Ishikawa (cell line): ENCODE results near the gene DMD.

ENCODE experiments used
- CEBPB ChIP-seq: IDR thresholded peaks from 2 replicates; pipeline ENCODE4 v1.6.1; 2012
- CREB1 ChIP-seq: IDR thresholded peaks from 2 replicates; pipeline ENCODE4 v1.6.1; 2012; ENCODE audit warnings: low read depth
- EGR1 ChIP-seq: IDR thresholded peaks from 2 replicates; pipeline ENCODE4 v1.6.1; 2012
- EP300 ChIP-seq: IDR thresholded peaks from 2 replicates; pipeline ENCODE4 v1.6.1; 2012; ENCODE audit warnings: borderline replicate concordance
- FOXM1 ChIP-seq: IDR thresholded peaks from 2 replicates; pipeline ENCODE4 v1.6.1; 2012; ENCODE audit warnings: low read depth, borderline replicate concordance
- NFIC ChIP-seq: IDR thresholded peaks from 2 replicates; pipeline ENCODE4 v1.6.1; 2012
- RAD21 ChIP-seq: IDR thresholded peaks from 2 replicates; pipeline ENCODE4 v1.6.1; 2012; ENCODE audit warnings: low read depth
- TAF1 ChIP-seq: IDR thresholded peaks from 2 replicates; pipeline ENCODE4 v1.6.1; 2012; ENCODE audit warnings: low read depth, mild to moderate bottlenecking
- TCF12 ChIP-seq: IDR thresholded peaks from 2 replicates; pipeline ENCODE4 v1.6.1; 2012; ENCODE audit warnings: low read depth
- TEAD4 ChIP-seq: IDR thresholded peaks from 2 replicates; pipeline ENCODE4 v1.6.1; 2012
- YY1 ChIP-seq: IDR thresholded peaks from 2 replicates; pipeline ENCODE4 v1.6.1; 2012; ENCODE audit warnings: low read depth
- ZBTB7A ChIP-seq: IDR thresholded peaks from 2 replicates; pipeline ENCODE4 v1.6.1; 2012; ENCODE audit warnings: low read depth
- TF ChIP-seq, protein P1 (sequence below): IDR thresholded peaks from 2 replicates; pipeline ENCODE4 v1.6.1; 2012; ENCODE audit warnings: low read depth, mild to moderate bottlenecking
- TF ChIP-seq, protein P2 (sequence below): IDR thresholded peaks from 2 replicates; pipeline ENCODE4 v1.6.1; 2012
- TF ChIP-seq, protein P3 (sequence below): IDR thresholded peaks from 2 replicates; pipeline ENCODE4 v1.6.1; 2012

The DMD gene

DNA sequence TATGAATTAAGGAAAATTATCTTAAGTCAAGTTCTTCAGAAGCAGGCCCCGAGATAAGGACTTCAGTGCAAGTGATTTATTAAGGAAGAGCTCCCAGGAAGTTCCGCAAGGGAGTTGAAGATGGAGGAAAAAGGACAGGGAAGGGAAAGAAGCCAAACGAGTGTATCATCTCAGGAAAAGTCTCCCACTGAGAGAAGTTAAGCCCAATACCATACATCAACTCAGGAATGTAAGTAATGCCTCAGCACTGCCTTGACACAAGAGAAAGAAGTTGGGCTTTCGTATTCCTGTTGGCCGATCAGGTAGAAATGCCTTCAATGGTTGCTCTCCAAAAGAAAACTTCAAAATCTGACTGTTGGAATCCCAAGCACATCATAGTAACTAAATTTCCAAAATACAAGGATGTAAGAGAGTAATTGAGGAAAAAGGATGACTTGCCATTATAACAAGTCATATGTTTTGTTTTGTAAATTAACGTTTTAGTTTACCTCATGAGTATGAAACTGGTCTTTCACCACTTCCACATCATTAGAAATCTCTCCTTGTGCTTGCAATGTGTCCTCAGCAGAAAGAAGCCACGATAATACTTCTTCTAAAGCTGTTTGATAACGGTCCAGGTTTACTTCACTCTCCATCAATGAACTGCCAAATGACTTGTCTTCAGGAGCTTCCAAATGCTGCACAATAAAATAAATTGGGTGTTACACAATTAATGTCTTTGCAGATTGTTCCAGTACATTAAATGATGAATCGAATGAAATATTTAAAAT is 566.7 kb downstream of the DMD start:
- TF ChIP-seq YY1 = no peak
- TF ChIP-seq, protein P1, sequence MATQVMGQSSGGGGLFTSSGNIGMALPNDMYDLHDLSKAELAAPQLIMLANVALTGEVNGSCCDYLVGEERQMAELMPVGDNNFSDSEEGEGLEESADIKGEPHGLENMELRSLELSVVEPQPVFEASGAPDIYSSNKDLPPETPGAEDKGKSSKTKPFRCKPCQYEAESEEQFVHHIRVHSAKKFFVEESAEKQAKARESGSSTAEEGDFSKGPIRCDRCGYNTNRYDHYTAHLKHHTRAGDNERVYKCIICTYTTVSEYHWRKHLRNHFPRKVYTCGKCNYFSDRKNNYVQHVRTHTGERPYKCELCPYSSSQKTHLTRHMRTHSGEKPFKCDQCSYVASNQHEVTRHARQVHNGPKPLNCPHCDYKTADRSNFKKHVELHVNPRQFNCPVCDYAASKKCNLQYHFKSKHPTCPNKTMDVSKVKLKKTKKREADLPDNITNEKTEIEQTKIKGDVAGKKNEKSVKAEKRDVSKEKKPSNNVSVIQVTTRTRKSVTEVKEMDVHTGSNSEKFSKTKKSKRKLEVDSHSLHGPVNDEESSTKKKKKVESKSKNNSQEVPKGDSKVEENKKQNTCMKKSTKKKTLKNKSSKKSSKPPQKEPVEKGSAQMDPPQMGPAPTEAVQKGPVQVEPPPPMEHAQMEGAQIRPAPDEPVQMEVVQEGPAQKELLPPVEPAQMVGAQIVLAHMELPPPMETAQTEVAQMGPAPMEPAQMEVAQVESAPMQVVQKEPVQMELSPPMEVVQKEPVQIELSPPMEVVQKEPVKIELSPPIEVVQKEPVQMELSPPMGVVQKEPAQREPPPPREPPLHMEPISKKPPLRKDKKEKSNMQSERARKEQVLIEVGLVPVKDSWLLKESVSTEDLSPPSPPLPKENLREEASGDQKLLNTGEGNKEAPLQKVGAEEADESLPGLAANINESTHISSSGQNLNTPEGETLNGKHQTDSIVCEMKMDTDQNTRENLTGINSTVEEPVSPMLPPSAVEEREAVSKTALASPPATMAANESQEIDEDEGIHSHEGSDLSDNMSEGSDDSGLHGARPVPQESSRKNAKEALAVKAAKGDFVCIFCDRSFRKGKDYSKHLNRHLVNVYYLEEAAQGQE = no peak
- no peak for TF ChIP-seq EP300
- no peak for TF ChIP-seq TAF1
- no peak for TF ChIP-seq RAD21
- no peak for TF ChIP-seq NFIC
- no peak for TF ChIP-seq TEAD4
- TF ChIP-seq CEBPB = no peak
- TF ChIP-seq FOXM1 = no peak
- no peak for TF ChIP-seq EGR1

DNA sequence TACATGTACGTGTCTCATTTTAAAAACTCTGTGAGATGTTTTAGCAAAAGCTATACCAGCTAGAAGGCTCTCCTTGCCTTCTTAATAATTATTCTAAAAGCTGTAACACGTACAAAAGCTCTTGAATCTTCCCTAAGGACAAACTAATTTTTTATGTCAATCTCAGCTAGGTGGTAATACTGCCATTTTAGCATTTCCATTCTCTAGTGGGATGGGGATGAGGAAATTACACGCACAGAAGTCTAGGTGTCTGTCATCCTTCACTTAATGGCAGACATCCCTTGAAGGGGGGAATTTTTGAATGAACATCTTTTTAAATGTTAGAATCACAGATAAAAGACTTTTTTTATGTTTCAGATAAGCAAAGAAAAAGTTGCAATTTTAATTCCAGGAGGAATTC is 569.1 kb downstream of the DMD start:
- no peak for TF ChIP-seq FOXM1
- TF ChIP-seq, protein P2, sequence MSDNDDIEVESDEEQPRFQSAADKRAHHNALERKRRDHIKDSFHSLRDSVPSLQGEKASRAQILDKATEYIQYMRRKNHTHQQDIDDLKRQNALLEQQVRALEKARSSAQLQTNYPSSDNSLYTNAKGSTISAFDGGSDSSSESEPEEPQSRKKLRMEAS = no peak
- TF ChIP-seq NFIC = no peak
- no peak for TF ChIP-seq EGR1
- TF ChIP-seq TCF12 = no peak
- TF ChIP-seq CEBPB = no peak
- no peak for TF ChIP-seq YY1
- TF ChIP-seq CREB1 = no peak
- TF ChIP-seq ZBTB7A = no peak
- no peak for TF ChIP-seq RAD21
- no peak for TF ChIP-seq EP300
- no peak for TF ChIP-seq TEAD4
- TF ChIP-seq, protein P1 = no peak
- TF ChIP-seq TAF1 = no peak
- TF ChIP-seq, protein P3, sequence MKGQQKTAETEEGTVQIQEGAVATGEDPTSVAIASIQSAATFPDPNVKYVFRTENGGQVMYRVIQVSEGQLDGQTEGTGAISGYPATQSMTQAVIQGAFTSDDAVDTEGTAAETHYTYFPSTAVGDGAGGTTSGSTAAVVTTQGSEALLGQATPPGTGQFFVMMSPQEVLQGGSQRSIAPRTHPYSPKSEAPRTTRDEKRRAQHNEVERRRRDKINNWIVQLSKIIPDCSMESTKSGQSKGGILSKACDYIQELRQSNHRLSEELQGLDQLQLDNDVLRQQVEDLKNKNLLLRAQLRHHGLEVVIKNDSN = no peak

DNA sequence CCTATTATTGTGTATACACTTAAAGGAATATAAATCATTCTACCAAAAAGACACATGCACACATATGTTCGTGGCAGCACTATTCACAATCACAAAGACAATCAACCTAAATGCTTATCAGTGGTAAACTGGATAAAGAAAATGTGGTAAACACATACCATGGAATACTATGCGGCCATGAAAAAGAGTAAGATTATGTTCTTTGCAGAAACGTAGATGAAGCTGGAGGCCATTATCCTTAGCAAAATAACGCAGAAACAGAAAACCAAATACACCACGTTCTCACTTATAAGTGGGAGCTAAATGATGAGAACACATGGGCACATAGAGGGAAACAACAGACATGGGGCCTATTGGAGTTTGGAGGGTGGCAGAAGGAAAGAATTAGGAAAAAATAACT is 593.2 kb downstream of the DMD start:
- TF ChIP-seq EGR1 = no peak

DNA sequence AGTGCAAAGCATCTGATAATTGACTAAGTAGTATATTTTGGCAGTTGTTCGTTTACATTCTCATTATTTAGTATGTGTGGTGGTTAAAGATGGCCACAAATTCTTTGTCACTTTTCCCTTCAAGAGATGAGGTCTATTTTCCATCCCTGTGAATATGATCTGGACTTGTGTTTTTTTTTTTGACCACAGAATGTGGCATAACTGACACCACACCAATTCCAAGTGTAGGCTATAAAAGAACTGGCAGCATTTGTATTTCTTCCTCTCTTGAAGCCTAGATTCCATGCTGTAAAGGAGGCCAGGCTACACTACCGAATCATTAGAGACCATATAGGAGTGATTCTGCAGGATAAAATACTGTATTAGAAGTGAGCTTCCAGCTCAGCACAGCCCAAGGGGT is 596.6 kb downstream of the DMD start:
- no peak for TF ChIP-seq FOXM1
- no peak for TF ChIP-seq CEBPB
- TF ChIP-seq TAF1 = no peak
- no peak for TF ChIP-seq EGR1
- TF ChIP-seq, protein P2 = no peak
- TF ChIP-seq CREB1 = no peak
- no peak for TF ChIP-seq TCF12
- TF ChIP-seq, protein P3 = no peak
- no peak for TF ChIP-seq TEAD4
- TF ChIP-seq RAD21 = no peak
- no peak for TF ChIP-seq ZBTB7A
- no peak for TF ChIP-seq NFIC

DNA sequence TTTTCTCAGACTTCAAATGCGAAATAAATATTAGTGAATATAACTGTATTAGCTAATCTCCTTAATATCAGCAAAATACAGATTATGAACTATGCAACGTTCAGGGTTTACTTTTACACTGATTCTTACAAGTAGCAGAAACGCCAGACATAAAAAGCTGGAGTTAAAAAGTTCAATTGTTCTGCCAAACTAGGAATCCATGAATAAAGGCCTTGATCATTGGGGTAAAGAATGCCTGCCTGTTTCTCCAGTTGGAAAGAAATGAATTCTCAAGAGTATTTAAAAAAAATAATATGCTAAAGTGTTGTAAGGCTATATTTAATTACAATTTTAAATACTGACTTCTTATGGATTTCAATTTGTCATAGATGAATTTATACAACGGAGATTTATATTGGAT is 612.2 kb downstream of the DMD start:
- TF ChIP-seq EP300 (no peak), YY1 (no peak), CREB1 (no peak), ZBTB7A (no peak), CEBPB (no peak), FOXM1 (no peak), TAF1 (no peak), TEAD4 (no peak), EGR1 (no peak), NFIC (no peak), RAD21 (no peak), TCF12 (no peak)
- TF ChIP-seq, protein P3 = no peak
- TF ChIP-seq, protein P2 = no peak
- TF ChIP-seq, protein P1 = no peak
